ENCODE measurements around the gene COPS6.

COPS6 gene

GRCh38 chr7:100085515-100085914 is 3.3 kb upstream of the COPS6 start:
- DNase-seq (ENCODE audit: low read depth, low spot score), result no peak
- no peak overlapping the region for H3K4me3 ChIP-seq (ENCODE audit: low read depth, low read length)
- in situ Hi-C loops (cut with HindIII; ENCODE audit: low sequenced_read_pairs), result no loop called here
- TF ChIP-seq, protein P1, sequence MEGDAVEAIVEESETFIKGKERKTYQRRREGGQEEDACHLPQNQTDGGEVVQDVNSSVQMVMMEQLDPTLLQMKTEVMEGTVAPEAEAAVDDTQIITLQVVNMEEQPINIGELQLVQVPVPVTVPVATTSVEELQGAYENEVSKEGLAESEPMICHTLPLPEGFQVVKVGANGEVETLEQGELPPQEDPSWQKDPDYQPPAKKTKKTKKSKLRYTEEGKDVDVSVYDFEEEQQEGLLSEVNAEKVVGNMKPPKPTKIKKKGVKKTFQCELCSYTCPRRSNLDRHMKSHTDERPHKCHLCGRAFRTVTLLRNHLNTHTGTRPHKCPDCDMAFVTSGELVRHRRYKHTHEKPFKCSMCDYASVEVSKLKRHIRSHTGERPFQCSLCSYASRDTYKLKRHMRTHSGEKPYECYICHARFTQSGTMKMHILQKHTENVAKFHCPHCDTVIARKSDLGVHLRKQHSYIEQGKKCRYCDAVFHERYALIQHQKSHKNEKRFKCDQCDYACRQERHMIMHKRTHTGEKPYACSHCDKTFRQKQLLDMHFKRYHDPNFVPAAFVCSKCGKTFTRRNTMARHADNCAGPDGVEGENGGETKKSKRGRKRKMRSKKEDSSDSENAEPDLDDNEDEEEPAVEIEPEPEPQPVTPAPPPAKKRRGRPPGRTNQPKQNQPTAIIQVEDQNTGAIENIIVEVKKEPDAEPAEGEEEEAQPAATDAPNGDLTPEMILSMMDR (IDR thresholded peaks at IDR 0.05; ENCODE audit: low read depth, low read length), result no peak

GRCh38 chr7:100087055-100087750 is 1.6 kb upstream of the COPS6 start:
- peak; percentile 92 for DNase-seq (ENCODE audit: low read depth, low spot score)
- H3K4me3 ChIP-seq (ENCODE audit: low read depth, low read length), result no peak overlapping the region
- in situ Hi-C loops (cut with HindIII; ENCODE audit: low sequenced_read_pairs), result no loop called here
- TF ChIP-seq, protein P1 (IDR thresholded peaks at IDR 0.05; ENCODE audit: low read depth, low read length), result no peak

- in situ Hi-C loops (cut with HindIII; ENCODE audit: low sequenced_read_pairs), result no loop called here
- peak overlapping the region; percentile 91 for H3K4me3 ChIP-seq (ENCODE audit: low read depth, low read length)
- DNase-seq (ENCODE audit: low read depth, low spot score), result no peak
- TF ChIP-seq, protein P1 (IDR thresholded peaks at IDR 0.05; ENCODE audit: low read depth, low read length), result no peak
Observed at GRCh38 chr7:100088095-100088620, 611 bp upstream of the COPS6 start.

DNA sequence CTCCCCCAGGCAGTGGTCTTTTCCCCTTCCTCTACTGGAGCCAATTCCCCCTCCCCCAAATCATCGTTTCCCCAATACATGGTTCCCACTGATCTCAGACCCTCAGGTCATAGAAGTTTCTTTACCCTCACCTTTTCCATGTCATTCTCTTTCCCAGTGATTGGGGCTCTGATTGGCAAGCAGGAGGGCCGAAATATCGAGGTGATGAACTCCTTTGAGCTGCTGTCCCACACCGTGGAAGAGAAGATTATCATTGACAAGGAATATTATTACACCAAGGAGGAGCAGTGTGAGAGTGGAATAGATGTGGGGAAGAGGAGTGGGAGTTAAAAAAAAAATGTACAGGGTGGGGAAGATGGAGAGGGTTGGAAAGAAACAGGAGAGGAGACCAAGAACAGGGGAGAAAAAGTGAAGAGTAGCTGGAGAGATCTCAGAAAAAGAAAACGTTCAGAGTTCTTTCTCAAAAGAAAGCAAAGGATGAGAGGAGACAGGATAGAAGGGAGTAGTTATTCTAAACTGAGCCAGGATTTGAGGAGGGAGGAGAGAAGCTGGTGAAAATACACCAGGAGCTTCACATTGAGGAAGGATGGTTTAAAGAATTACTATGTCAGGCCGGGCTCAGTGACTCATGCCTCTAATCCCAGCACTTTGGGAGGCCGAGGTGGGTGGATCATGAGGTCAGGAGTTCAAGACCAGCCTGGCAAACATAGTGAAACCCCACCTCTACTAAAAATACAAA is 858 bp downstream of the COPS6 start:
- H3K4me3 ChIP-seq (ENCODE audit: low read depth, low read length), result peak overlapping the region; percentile 91
- no peak for DNase-seq (ENCODE audit: low read depth, low spot score)
- in situ Hi-C loops (cut with HindIII; ENCODE audit: low sequenced_read_pairs), result no loop called here
- TF ChIP-seq, protein P1 (IDR thresholded peaks at IDR 0.05; ENCODE audit: low read depth, low read length), result no peak

GRCh38 chr7:100090527-100091410 is 2.0 kb downstream of the COPS6 start:
- no peak for DNase-seq (ENCODE audit: low read depth, low spot score)
- H3K4me3 ChIP-seq (ENCODE audit: low read depth, low read length), result no peak overlapping the region

More at GRCh38 chr7:100090527-100091410, 2.0 kb downstream of the COPS6 start:
- in situ Hi-C loops (cut with HindIII; ENCODE audit: low sequenced_read_pairs), result no loop called here
- TF ChIP-seq, protein P1 (IDR thresholded peaks at IDR 0.05; ENCODE audit: low read depth, low read length), result no peak

All from astrocyte of the spinal cord (primary cell).